RWPE2 (cell line): Measurements from ENCODE around the gene MMP23B.

ENCODE experiments used
- ATAC-seq: fragments of 200-7000 bp; cut with Tn5 transposase; 3 replicates; pipeline ENCODE4 v1.9.1; 2021; ENCODE audit warnings: low read depth
- DNase-seq: peaks from one replicate; pipeline ENCODE4 v3.0.0-alpha.2; 2020; ENCODE audit warnings: low spot score
- H3K27ac ChIP-seq: fragments of 450-650 bp; 2 replicates; pipeline ENCODE4 v1.5.1; 2017; ENCODE audit warnings: mild to moderate bottlenecking; ENCODE audit not compliant: poor library complexity, severe bottlenecking
- H3K27me3 ChIP-seq: fragments of 250-450 bp; sonication (Bioruptor Pico); 2 replicates; pipeline ENCODE4 v1.5.1; 2021; ENCODE audit warnings: mild to moderate bottlenecking, moderate library complexity; ENCODE audit not compliant: insufficient read depth, poor library complexity, severe bottlenecking
- H3K36me3 ChIP-seq: fragments of 250-450 bp; sonication (Bioruptor Pico); 2 replicates; pipeline ENCODE4 v1.5.1; 2020; ENCODE audit warnings: low read depth, mild to moderate bottlenecking, moderate library complexity
- H3K4me1 ChIP-seq: fragments of 250-450 bp; sonication (Bioruptor Pico); 2 replicates; pipeline ENCODE4 v1.5.1; 2021; ENCODE audit warnings: mild to moderate bottlenecking, moderate library complexity; ENCODE audit not compliant: insufficient read depth, poor library complexity, severe bottlenecking
- H3K4me3 ChIP-seq: fragments of 250-450 bp; sonication (Bioruptor Pico); 2 replicates; pipeline ENCODE4 v1.5.1; 2021; ENCODE audit warnings: mild to moderate bottlenecking, moderate library complexity; ENCODE audit not compliant: severe bottlenecking
- H3K9me3 ChIP-seq: fragments of 250-450 bp; sonication (Bioruptor Pico); 2 replicates; pipeline ENCODE4 v1.5.1; 2021; ENCODE audit warnings: mild to moderate bottlenecking, moderate library complexity; ENCODE audit not compliant: severe bottlenecking
- TF ChIP-seq, protein P1 (sequence below): fragments of 450-650 bp; IDR thresholded peaks from one replicate; pipeline ENCODE4 v1.5.1; 2017; ENCODE audit warnings: mild to moderate bottlenecking, moderate library complexity; ENCODE audit not compliant: poor library complexity, severe bottlenecking

MMP23B gene

DNA sequence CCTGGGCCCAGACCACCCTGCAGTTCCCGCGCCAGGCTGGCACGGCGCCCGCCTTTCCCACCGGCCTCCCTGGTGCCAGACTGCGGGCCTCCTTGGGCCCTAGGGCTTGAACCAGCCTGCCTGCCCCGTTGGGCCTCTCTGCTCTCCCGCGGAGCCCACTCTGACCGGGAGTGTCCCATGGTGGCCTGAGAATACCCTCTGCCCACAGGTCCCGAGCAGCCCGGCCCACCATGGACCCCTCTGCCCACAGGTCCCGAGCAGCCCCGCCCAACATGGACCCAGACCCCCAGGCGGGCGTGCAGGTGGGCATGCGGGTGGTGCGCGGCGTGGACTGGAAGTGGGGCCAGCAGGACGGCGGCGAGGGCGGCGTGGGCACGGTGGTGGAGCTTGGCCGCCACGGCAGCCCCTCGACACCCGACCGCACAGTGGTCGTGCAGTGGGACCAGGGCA, 8.8 kb upstream of the MMP23B start:
- no peak for DNase-seq
- H3K27me3 ChIP-seq, result no peaks in the 10 kb centered on the region
- TF ChIP-seq, protein P1, sequence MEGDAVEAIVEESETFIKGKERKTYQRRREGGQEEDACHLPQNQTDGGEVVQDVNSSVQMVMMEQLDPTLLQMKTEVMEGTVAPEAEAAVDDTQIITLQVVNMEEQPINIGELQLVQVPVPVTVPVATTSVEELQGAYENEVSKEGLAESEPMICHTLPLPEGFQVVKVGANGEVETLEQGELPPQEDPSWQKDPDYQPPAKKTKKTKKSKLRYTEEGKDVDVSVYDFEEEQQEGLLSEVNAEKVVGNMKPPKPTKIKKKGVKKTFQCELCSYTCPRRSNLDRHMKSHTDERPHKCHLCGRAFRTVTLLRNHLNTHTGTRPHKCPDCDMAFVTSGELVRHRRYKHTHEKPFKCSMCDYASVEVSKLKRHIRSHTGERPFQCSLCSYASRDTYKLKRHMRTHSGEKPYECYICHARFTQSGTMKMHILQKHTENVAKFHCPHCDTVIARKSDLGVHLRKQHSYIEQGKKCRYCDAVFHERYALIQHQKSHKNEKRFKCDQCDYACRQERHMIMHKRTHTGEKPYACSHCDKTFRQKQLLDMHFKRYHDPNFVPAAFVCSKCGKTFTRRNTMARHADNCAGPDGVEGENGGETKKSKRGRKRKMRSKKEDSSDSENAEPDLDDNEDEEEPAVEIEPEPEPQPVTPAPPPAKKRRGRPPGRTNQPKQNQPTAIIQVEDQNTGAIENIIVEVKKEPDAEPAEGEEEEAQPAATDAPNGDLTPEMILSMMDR, result no peak
- H3K36me3 ChIP-seq, result no peaks in the 10 kb centered on the region
- H3K27ac ChIP-seq, result no peak overlapping the region
- ATAC-seq, result no peak
- H3K9me3 ChIP-seq, result no peaks in the 10 kb centered on the region
- no peaks in the 10 kb centered on the region for H3K4me1 ChIP-seq
- no peak overlapping the region for H3K4me3 ChIP-seq

DNA sequence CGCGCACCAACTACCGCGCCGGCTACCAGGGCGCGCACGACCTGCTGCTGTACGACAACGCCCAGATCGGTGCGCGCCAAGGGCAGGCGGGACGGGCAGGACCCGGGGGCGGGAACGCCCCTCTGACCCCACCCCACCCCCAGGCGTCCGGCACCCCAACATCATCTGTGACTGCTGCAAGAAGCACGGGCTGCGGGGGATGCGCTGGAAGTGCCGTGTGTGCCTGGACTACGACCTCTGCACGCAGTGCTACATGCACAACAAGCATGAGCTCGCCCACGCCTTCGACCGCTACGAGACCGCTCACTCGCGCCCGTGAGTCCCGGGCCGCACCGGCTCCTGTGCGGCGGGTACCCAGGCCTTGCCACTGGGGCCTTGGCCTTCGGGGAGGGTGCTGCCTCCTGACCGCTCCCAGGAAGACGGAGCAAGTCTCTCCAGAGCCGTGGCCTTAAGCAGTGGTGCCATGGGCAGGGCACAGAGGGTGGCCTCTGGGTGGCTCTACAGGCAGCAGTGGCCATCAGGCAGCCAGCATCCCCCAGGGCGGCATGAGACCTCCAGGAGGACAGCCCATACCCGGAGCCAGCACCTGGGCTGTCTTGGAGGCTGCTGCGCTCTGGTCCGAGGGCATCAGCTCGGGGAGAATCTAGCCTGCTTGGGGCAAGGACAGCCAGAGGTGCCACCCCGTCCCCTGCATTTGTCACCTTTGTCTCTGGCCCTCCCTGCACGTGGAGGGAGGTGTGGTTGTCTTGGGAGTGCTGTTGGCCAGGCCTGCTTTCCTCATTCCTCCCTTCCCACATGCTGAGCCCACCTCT, 8.1 kb upstream of the MMP23B start:
- TF ChIP-seq, protein P1, result no peak
- DNase-seq (peak; percentile 65), ATAC-seq (no peak)
- Histone ChIP-seq H3K36me3 (no peaks in the 10 kb centered on the region), H3K27ac (no peak overlapping the region), H3K9me3 (no peaks in the 10 kb centered on the region), H3K4me3 (no peak overlapping the region), H3K4me1 (no peaks in the 10 kb centered on the region), H3K27me3 (no peaks in the 10 kb centered on the region)

DNA sequence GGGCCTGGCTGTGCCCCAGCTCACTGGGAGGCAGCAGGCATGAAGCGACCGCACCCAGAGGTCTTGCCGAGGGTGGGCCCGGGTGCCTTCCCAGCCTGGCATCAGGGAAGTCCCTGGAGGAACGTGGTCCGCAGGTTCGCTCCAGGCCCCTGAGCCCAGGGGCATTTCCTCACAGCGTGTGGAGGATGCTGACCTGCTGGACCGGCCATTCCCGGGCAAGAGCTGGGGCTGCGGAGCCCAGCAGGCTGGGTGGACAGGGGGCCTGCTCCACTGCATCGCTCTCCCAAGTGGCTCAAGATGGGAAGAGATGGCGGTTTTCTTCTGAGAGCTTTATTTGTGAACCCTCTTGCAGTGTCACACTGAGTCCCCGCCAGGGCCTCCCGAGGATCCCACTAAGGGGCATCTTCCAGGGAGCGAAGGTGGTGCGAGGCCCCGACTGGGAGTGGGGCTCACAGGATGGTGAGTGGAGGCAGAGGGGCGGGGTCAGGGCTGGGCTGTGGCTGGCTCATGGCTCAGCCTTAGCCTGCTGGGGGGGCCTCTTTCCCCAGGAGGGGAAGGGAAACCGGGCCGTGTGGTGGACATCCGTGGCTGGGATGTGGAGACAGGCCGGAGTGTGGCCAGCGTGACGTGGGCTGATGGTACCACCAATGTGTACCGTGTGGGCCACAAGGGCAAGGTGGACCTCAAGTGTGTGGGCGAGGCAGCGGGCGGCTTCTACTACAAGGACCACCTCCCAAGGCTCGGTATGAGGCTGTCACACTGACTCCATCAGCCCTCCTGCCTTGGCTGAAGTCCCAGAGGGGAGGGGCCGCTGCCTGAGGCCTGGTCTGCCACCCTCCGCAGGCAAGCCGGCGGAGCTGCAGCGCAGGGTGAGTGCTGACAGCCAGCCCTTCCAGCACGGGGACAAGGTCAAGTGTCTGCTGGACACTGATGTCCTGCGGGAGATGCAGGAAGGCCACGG, 7.2 kb upstream of the MMP23B start:
- H3K9me3 ChIP-seq, result no peaks in the 10 kb centered on the region
- peak; percentile 62 for DNase-seq
- H3K27me3 ChIP-seq, result no peaks in the 10 kb centered on the region
- TF ChIP-seq, protein P1, result no peak
- no peak overlapping the region for H3K27ac ChIP-seq
- H3K36me3 ChIP-seq, result no peaks in the 10 kb centered on the region
- H3K4me3 ChIP-seq, result no peak overlapping the region
- ATAC-seq, result no peak
- no peaks in the 10 kb centered on the region for H3K4me1 ChIP-seq

DNA sequence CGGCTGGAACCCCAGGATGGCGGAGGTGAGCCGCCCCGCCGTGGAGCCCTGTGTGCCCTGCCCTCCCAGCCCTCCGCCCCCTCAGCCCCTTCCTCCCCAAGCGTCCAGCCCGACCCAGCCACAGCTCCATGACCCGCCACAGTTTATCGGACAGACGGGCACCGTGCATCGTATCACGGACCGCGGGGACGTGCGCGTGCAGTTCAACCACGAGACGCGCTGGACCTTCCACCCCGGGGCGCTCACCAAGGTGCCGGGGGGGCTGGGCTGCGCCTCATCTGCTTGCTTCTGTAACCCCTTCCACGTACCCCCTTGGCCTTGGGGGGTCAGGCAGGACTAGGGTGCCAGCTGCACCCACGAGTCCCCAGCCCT, 6.6 kb upstream of the MMP23B start:
- Histone ChIP-seq H3K4me1 (no peaks in the 10 kb centered on the region), H3K9me3 (no peaks in the 10 kb centered on the region), H3K4me3 (no peak overlapping the region), H3K27me3 (peaks cover 1% of the 10 kb centered on the region), H3K36me3 (no peaks in the 10 kb centered on the region), H3K27ac (no peak overlapping the region)
- ATAC-seq (no peak), DNase-seq (peak; percentile 63)
- TF ChIP-seq, protein P1, result no peak
